Upper lobe of left lung (tissue), 4 donors: ENCODE measurements around the gene SORCS1.

Experiments used
- POLR2A ChIP-seq, 4 donors: fragments of 450-650 bp; IDR thresholded peaks; one replicate each; pipeline ENCODE4 v1.5.1; 2016 to 2017; ENCODE audit warnings: antibody characterized with exemption in 4 of 4, mild to moderate bottlenecking in 2 of 4
- TF ChIP-seq, protein P1 (sequence below), 6 experiments: fragments of 450-650 bp in 4 of 6; fragments of 200-600 bp in 2 of 6; sonication (generic) in 2 of 6; IDR thresholded peaks; one replicate each; pipeline ENCODE4 v1.5.1; 2016 to 2019; ENCODE audit warnings: antibody characterized with exemption in 6 of 6

DNA sequence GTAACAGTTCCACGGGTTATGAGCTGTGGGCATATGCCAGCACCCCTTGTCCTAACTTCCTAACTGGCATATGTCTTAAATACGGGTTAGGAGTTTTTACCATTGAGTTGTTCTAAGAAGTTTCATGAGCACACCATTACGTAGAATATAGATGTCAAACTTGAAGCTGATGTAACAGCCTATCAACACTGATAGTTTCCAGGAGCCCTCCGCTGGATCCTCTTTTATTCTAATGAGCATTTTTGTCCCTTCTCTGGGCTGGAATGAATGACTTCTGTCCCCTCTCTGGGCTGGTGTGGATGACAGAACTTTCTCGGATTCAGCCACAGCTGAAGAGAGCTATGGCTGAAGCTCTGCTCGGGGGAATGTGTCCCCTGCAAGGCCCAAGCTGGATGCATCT is 256.3 kb downstream of the SORCS1 start:
- no peak for TF ChIP-seq POLR2A (IDR thresholded peaks at IDR 0.05)
- TF ChIP-seq, protein P1, sequence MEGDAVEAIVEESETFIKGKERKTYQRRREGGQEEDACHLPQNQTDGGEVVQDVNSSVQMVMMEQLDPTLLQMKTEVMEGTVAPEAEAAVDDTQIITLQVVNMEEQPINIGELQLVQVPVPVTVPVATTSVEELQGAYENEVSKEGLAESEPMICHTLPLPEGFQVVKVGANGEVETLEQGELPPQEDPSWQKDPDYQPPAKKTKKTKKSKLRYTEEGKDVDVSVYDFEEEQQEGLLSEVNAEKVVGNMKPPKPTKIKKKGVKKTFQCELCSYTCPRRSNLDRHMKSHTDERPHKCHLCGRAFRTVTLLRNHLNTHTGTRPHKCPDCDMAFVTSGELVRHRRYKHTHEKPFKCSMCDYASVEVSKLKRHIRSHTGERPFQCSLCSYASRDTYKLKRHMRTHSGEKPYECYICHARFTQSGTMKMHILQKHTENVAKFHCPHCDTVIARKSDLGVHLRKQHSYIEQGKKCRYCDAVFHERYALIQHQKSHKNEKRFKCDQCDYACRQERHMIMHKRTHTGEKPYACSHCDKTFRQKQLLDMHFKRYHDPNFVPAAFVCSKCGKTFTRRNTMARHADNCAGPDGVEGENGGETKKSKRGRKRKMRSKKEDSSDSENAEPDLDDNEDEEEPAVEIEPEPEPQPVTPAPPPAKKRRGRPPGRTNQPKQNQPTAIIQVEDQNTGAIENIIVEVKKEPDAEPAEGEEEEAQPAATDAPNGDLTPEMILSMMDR (IDR thresholded peaks at IDR 0.05): no peak
